Measurements from ENCODE around the gene P2RY2.

- no peak for TF ChIP-seq CTCF (IDR thresholded peaks at IDR 0.05; ENCODE audit: insufficient read depth, low read length)
- no peak for TF ChIP-seq REST (IDR thresholded peaks at IDR 0.05; ENCODE audit: insufficient replicate concordance, low read depth)
- TF ChIP-seq GABPA (IDR thresholded peaks at IDR 0.05; ENCODE audit: low read depth) = no peak
- no peak for TF ChIP-seq POLR2AphosphoS5 (IDR thresholded peaks at IDR 0.05; ENCODE audit: low read depth)
Observed at GRCh38 chr11:73262851-73263495, 44.9 kb downstream of the P2RY2 start.
